ENCODE measurements around the gene NEDD4L.

Gene NEDD4L

DNA sequence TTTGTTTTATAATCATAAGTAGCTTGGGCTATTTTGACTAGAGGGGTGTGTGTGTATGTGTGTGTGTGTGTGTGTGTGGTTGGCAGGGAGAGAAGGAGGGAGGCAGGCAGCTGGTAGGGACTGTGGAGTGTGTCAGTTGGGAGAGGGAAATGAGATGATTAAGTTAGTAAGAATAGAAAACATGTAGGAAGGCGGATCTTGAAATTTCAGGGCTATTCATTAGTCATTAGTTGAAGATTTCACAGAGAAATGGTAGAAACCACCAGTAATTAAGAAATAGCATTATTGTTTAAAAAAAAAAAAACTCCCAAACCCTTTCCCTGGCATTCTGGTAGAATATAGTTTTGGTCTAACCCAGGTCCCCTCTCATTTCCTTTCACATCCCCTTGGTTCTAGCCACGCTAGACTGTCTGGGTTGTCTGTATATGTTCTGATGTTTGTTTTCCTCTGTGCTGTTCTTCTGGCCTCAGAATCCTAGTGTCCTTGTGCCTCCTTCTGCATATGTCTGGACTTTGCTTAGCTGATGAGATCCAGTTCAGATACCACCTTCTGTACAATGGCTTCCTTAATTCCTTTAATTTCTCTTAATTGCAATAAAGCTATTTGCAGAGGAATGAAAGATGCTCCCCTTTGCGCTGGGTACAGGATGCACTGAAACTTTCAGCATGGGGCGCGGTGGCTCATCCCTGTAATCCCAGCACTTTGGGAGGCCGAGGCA is 161.6 kb downstream of the NEDD4L start:
- DNase-seq, result peak in 7 of 58 donors; percentile 10 to 43 (median 16)

DNA sequence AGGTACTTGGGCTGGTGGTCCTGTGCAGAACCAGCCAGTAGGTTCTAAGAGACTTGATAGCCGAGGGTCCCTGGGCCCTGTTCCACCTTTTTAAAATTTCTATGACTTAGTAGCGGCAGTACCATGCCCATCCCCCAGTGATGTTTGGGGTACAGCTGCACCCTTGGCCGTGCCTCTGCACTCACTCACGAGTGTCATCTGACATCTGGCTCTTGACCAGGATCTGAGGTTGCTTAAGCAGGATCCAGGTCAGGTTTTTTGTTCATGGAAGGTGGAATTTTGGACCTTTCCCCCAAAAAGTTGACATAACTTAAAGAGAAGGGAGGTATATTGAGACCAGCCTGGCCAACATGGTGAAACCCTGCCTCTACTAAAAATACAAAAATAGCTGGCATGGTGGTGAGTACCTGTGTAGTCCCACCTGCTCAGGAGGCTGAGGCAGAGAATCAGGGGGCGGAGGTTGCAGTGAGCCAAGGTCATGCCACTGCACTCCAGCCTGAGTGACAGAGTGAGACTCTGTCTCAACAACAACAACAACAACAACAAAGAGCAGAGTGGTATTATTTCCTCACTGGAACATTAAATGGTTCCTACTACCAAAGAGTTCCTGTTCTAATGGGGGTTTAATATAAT is 163.6 kb downstream of the NEDD4L start:
- DNase-seq, result no peak

DNA sequence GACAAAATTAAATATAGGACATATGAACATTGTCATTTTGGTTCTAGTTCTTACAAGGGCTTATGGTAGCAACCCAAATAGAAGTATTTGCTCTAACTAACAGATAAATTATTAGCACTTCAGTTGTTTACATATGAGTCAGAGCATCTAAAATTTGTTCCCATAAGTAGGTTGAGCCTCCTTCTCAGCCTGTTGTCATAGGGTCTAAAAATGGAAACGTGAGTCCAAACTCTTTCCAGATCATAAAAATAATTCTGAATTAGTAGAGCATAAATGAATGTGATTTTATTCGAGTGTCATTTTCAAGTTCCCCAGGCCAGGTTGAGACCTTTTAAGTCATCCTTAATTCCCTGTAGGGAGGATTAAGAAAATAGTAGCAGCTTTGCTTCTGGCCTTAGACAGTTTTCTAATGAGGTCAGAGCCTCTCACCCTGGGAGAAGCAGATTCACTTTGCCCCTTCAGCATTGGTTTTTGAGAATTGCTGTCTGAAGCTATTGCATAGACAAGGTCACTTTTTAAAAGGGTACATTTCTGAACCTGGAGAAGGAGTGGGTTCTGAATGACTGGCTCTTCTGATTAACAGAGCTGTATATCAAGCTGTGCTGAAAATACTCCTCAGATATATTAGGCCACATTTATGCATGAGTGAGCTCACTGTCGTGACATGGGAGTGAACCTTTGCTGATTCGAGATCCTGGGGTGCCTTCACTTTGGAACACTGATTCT is 164.3 kb downstream of the NEDD4L start:
- DNase-seq, result no peak

DNA sequence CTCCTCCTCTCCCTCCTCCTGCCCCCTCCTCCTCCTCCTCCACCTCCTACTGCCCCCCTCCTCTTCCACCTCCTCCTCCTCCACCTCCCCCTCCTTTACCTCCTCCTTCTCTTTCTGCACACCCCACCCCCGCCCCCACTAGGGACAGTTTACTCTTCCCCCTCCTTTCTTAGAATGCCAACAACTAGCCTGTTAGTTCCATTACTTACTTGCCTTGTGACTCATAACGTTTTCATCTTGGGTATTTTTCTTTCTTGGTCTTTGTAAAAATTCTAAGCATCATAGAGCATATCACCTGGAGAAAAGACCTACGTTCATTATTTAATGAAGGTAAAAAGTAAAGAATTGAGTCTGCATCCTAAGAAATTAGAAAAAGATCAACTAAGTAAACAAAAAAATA is 165.3 kb downstream of the NEDD4L start:
- DNase-seq, result no peak

DNA sequence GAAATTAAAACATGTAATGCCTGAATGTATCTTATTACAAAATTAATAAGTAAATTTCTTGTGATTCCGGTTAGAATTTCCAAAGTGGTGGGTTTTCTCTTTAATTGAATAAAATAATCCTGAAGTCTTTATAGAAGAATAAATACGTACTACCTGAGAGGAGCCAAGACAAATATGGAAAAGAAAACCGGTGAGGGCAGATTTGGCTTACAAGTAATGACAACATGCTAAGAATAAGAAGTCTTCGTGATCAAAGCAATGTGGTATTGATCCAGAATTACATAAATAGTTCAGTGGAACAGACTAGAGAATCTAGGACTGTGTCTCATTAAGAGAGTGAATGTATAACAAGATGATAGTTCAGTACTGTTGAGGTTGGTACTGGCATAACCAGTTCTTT is 167.5 kb downstream of the NEDD4L start:
- DNase-seq, result no peak

DNA sequence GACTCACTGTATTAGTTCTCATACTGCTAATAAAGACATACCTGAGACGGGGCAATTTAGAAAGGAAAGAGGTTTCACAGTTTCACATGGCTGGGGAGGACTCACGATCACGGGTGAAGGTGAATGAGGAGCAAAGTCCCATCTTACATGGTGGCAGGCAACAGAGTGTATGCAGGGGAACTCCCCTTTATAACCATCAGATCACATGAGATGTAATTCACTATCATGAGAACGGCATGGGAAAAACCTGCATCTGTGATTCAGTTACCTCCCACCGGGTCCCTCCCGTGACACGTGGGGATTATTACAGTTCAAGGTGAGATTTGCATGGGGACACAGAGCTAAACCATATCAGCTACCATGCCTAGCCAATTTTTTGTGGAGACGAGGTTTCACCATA is 168.2 kb downstream of the NEDD4L start:
- no peak for DNase-seq

DNA sequence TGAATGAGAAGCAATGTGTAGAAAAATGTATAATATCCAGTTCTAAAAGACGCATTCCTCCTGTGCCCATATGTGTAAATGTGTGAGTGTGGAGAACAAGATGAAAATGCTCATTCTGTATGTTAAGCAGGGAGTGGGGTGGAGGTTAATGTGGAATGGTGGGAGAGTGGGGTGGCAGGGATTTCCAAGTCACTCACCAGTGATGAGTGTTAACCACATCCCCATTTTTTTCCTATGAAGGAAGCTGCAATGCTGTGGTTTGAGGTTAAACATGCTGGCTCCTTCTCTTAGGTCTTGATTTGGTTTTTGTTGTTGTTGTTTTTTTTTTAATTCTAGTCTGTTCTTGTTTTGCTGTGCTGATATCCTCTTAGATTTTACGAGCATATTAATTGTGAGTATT is 169.4 kb downstream of the NEDD4L start:
- no peak for DNase-seq

DNA sequence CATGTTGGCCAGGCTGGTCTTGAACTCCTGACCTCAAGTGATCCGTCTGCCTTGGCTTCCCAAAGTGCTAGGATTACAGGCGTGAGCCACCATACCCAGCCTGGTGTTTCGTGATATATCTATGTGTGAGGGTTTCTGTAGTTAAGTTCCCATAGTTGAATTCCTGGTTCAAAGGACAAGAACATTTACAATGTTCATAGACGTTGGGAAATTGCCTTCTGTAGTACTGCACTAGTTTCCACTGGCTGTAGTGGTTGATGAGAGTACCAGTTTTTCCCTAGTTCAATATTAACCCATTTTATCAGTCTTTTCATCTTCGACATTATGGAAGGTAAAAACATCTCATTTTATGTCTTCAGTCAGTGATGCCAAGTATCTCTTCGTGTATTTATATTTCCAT is 171.0 kb downstream of the NEDD4L start:
- DNase-seq, result no peak

DNA sequence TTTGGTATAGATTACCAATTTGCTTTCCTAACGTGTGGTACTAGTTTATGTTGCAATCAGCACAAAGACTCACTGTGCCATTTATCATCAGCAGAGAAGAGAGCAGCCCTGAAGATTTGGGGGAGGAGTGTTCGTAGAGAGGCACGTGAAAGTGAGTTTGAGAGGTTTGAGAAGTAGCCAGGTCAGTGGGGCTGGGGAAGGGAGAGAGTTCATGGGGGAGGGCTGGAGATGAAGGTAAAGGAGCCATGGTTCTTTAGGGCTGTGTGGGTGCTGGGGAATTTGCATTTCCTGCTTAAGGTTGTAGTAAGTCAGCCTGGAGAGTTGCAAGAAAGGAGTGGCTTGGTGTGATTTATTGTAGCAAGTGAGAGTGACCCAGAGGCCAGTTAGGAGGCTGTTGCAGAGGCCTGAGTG is 172.1 kb downstream of the NEDD4L start:
- no peak for DNase-seq

DNA sequence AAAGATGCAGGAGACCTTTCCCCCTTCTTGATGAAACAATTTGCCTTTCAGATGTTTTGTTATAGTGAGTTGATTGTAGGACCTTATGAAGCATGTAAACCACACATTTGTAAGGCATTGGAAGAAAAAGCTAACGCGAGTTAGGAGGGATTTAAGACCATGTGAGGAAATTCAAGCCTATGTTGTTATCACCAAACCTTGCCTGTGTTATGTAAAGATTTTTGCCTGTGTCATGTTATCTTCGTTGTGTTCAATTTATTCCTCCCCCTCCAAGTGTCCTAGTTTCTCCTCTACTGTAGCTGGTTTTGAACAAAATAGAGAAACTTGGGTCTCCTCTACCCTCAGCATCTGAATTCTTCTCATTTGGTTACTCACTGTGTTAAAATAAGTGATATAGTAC is 173.0 kb downstream of the NEDD4L start:
- DNase-seq, result no peak

DNA sequence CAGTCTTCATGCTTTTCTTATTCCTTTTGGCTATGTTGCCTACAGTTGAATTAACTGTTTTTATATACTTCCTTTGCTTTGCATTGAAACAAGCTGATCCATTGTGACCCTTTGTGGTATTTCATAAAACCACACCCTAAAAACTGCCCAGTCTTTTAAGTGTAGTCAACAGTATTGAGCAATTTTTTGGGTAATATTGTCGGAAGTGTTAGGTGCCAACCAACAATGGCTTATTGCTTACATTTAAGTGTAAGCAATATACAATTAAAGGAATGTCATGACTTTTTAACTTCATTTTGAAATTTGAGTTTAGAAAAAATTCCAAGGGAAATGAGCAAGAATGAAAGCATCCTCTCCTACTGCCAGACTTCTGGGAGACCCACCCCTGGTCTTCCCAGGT is 174.1 kb downstream of the NEDD4L start:
- DNase-seq, result no peak

DNA sequence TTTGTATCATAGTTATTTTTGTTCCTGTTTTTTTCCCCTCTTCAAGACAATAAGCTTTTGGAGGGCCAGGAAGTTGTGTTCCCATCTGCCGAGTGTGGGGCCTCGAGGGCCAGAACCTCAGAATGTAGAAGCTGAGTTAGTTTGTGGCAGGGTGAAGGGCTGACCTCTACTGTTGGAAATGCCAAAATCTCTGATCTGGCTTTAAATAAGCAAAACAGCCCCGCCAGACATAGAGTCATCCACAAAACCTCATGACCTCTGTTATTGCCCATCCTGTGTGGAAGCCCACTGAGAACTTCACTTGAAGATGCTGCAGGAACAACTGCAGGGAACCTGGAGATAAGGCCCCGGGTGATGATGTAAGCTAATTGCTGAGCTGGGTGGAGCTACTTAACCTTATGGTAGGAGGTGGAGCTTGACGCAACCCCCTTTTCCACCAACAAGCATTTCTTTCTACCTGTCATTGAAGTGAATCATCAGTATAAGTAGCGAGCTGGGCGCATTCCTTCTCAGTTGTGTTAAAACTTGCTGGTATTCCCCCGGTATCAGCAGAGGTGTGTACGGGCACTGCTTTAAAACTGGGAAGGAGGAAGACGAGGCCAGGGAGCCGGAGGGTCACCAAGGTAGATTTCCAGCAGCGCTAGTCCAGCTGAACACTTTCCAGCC is 177.2 kb downstream of the NEDD4L start:
- no peak for DNase-seq

DNA sequence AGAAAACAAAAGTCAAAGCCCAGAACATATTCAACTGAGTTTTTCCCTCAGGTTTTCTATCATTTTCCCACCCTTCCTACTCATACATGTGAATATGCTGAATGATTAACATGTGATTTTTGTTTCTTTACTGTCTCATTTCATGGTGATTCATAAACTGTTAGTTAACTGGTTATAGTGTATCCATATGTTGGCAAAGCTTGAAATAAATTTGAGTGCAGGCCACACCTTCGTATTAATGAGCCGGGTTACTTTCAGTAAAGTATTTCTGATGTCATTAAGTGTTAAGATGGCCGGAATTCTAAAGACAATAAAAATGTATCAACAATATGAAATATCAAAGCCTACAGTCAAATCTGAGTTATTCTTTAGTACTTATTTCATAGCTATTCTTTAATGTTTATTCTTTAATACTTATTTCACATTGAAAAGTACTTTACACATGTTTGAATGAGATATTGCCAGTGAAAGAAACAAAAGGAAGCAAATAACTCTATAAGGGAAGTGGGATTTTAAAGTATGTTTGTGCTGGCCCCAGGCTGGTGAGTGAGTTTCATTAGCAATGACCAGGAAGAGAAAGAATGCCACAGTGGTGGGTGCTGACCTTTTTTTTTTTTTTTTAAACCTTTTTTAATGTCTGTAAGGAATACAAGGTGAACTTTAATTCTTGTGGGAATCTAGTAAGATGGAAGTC is 178.6 kb downstream of the NEDD4L start:
- DNase-seq, result no peak

DNA sequence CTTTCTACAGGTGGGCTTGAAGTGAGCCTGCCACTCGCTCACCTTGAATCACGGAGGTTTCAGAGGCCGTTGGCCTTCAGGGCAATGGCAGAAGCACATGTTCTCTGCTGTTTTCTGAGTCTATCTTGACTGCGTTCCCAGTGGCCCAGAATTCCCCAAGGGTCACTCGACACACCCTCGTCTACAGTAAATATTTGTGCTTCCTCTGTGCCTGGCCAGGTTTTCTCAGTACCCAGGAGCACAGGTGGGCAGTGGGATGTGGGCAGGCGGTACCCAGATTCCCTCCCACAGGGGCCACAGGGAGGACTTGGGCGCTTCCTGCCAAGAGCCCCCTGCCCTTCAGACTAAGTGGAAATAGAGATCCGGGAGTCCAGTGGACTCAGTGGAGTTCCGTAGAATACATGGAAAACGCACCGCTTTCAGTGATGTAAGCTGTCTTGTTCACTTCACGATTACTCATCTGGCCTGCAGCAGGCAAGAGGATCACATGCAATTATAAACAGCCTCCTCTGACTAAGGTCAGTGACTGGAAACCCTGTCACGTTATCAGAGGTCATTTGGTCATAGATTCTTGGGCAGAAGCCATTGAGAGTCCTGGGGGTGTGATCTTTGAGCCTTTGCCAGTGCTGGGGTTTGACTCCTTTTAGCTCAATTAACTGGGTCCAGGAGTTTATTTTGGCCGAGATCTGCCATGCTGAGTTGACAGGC is 179.8 kb downstream of the NEDD4L start:
- no peak for DNase-seq

DNA sequence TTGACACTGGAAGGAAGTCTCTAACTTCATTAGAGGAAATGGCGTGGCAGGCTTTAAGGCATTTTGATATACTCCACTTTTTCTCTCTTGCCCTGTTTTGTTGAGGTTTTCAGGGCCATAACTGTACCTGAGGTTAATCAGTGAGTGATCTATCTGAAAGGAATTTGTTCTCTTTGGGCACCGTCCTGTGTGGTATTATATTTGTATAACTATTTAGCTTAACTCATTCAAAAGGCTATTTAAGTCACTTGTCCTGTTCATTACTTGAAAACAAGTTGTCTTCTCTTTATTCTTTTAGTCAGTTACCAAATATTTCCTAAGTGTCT is 180.4 kb downstream of the NEDD4L start:
- DNase-seq, result no peak

DNA sequence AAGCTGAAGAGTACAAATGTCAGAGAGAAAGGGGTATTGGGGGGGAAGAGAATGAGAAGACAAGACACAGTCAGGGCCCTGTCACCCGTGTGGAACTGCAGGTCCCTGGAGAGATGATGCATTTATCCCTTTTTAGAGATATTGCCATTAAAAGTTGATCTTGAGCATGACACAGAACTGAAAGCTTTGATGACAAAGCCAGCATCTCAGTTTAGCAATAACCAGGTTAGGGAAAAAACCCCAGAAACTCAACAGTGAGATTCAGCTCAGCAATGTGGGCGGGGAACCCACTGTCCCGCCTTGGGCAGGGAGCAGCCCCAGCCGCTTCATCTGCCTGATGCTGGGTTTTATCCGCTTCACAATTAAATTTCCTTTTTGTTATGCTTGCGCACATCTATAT is 181.1 kb downstream of the NEDD4L start:
- no peak for DNase-seq

DNA sequence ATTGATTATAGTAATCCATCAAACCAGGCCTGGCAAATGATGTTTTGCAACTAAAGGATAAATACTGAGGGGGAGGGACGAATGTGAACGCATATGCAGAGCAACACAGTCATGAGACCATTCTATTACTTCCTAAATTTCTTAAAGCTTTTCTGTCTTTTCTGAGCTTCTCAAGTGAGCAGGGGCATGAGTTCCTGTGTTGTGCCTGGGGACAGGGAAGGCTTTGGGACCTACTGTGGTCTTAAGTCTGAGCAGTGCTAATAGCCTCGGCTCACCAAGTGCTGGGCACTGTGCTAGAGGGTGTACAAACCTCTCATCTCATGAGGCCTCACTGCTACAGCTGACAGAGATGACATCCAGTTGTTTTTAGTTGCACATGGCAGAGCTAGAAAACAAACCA is 182.4 kb downstream of the NEDD4L start:
- DNase-seq, result no peak

DNA sequence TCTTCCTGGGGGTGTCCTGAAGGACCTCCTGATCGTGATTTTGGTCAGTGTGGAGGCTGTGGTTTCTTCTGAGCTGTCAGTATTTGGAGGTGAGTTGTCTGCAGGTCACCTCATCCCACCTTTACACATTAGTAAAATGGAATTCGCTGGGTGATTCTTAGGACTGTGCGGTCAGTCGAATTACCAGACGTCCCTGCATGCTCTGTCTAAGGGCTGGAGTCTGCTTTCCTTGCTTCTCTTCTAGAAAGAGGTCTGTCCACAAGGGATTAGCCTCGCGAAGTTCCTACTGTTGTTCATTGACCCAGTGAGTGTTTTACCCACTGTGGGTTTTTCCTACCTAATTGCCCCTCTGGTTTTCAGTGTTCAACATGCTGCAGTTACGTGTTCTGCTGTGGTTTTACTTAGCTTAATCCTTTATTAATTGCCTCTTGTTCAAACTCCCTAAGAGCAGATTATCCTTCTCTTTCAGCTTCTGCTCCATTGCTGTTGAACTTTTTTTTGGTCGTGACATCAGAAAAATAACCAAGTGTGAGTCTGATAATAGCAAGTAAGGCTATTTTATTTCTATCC is 183.4 kb downstream of the NEDD4L start:
- DNase-seq, result no peak

DNA sequence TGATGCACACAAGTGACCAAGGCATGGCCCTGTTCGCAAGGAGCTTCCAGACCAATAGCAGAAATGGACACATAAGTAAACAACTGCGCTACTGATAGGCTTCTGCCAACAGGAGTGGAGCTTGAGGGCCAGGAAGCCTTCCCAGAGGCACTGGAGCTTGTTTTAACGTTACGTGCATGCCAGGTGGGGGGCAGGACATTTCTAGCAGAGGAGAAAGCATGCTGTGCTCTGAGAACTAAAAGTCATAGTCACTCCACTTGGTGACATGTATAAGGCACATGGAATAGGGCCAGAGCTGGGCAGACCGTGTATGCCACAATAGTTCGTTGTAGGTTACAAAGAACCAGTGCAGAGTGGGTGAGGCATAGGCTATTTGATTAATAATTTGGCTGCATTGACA is 184.2 kb downstream of the NEDD4L start:
- DNase-seq, result no peak

DNA sequence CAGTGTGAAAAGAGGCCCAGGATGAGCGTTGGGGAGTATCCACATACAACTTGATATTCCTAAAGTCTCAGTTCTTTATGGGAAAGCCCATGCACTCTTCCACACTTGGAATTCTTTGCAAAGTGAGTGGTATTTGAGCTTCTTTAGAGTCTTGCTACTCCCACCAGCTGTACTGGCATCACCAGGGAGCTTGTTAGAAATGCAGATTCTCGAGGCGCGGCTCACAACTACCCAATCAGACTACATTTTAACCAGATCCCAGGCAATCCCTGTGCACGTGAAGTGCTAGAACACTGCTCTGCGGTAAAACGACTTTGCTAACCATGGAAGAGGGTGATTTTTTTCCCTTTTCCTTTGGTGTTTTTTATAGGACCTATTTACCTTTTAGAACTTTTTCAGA is 184.7 kb downstream of the NEDD4L start:
- DNase-seq, result no peak

DNA sequence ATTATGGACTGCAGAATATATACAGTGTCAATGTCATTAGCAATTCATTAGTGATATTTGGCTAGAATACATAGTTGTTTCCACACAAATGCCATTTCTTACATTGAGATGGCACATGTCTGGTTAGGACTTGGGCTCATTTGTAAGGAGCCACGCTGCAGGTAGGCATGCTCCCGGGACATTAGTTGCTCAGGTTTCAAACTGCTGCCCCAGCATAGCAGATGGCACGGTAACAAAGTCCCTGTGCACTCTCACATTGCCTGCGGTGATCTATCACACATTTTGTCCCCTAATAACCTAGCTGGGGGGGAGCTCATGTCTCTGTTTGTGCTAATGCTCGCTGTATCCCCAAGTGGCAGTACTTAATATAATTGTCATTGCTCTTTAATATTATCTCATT is 185.1 kb downstream of the NEDD4L start:
- DNase-seq, result no peak

Data from anterior cingulate cortex (tissue), 58 donors.